Endothelial cell (in vitro differentiated cells): ENCODE results near the gene ACTN3. TPM values are rescaled to one million over a fixed set of nuclear protein-coding genes. Genes with fewer than 3 reads are reported as not detected.

Experiments used
- DNase-seq: peaks from one replicate; pipeline ENCODE4 v3.0.0; 2021; ENCODE audit warnings: low spot score
- H3K27ac Mint-ChIP-seq: one replicate; pipeline ENCODE4 v1.8.0; 2021; ENCODE audit warnings: mixed read lengths, inconsistent platforms; ENCODE audit not compliant: unreplicated experiment
- H3K27me3 Mint-ChIP-seq: one replicate; pipeline ENCODE4 v1.8.0; 2021; ENCODE audit warnings: mild to moderate bottlenecking, moderate library complexity, mixed read lengths, inconsistent platforms; ENCODE audit not compliant: unreplicated experiment
- H3K36me3 Mint-ChIP-seq: one replicate; pipeline ENCODE4 v1.8.0; 2021; ENCODE audit warnings: mild to moderate bottlenecking, low read depth, mixed read lengths, inconsistent platforms; ENCODE audit not compliant: unreplicated experiment
- H3K4me1 Mint-ChIP-seq: one replicate; pipeline ENCODE4 v1.8.0; 2021; ENCODE audit warnings: mild to moderate bottlenecking, mixed read lengths, inconsistent platforms; ENCODE audit not compliant: unreplicated experiment
- H3K4me3 Mint-ChIP-seq: one replicate; pipeline ENCODE4 v1.8.0; 2021; ENCODE audit warnings: mild to moderate bottlenecking, mixed read lengths, inconsistent platforms; ENCODE audit not compliant: unreplicated experiment
- H3K9me3 Mint-ChIP-seq: one replicate; pipeline ENCODE4 v1.8.0; 2021; ENCODE audit warnings: mixed read lengths, inconsistent platforms; ENCODE audit not compliant: unreplicated experiment
- total RNA-seq: library from RNA; stranded (reverse); fragmentation: NEBNext Ultra II Directional; extraction: Animal tissue kit (Norgen Biotek cat#: 25700); gene quantifications from one replicate; pipeline ENCODE4 v1.2.1, GENCODE V29; 2021; ENCODE audit not compliant: unreplicated experiment
- TF ChIP-seq, protein P1 (sequence below): fragments of 200-600 bp; sonication (generic); IDR thresholded peaks from one replicate; pipeline ENCODE4 v1.5.0; 2021; ENCODE audit warnings: antibody characterized with exemption; ENCODE audit not compliant: unreplicated experiment

The ACTN3 gene
- total RNA-seq, 1 donor from 2014 or later: 0.21 TPM

GRCh38 chr11:66529655-66530054 is 17.0 kb upstream of the ACTN3 start:
- Mint-ChIP-seq H3K36me3 (peaks cover 18% of the 10 kb centered on the region), H3K4me1 (no peaks in the 10 kb centered on the region), H3K27me3 (peaks cover 4% of the 10 kb centered on the region), H3K9me3 (no peaks in the 10 kb centered on the region), H3K27ac (no peak overlapping the region), H3K4me3 (no peak overlapping the region)
- TF ChIP-seq, protein P1, sequence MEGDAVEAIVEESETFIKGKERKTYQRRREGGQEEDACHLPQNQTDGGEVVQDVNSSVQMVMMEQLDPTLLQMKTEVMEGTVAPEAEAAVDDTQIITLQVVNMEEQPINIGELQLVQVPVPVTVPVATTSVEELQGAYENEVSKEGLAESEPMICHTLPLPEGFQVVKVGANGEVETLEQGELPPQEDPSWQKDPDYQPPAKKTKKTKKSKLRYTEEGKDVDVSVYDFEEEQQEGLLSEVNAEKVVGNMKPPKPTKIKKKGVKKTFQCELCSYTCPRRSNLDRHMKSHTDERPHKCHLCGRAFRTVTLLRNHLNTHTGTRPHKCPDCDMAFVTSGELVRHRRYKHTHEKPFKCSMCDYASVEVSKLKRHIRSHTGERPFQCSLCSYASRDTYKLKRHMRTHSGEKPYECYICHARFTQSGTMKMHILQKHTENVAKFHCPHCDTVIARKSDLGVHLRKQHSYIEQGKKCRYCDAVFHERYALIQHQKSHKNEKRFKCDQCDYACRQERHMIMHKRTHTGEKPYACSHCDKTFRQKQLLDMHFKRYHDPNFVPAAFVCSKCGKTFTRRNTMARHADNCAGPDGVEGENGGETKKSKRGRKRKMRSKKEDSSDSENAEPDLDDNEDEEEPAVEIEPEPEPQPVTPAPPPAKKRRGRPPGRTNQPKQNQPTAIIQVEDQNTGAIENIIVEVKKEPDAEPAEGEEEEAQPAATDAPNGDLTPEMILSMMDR: no peak
- no peak for DNase-seq

- H3K27ac Mint-ChIP-seq: no peak overlapping the region
- H3K4me1 Mint-ChIP-seq: peaks cover 4% of the 10 kb centered on the region
- no peaks in the 10 kb centered on the region for H3K9me3 Mint-ChIP-seq
- H3K27me3 Mint-ChIP-seq: peaks cover 7% of the 10 kb centered on the region
- H3K36me3 Mint-ChIP-seq: peaks cover 19% of the 10 kb centered on the region
- no peak overlapping the region for H3K4me3 Mint-ChIP-seq
- no peak for DNase-seq
- TF ChIP-seq, protein P1: no peak
Observed at GRCh38 chr11:66530927-66531709, 15.6 kb upstream of the ACTN3 start.

DNA sequence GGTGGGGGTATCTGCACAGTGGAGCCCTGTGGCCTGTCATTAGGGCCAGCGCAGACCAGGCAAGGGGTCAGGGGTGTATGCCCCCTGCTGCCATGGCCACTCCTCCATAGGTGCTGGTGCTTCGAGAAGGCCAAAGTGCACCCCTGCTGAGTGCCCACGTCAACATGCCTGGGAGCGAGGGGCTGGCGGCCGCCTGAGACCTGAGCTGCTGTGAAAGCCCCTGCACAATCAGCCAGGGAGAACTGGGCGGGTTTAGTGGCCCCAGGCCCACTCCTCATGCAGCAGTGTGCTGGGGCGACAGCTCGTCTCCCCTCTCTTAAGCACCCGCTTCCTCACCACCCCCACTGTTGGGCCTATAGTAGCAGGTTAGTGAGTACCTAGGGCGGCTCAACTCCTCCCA is 14.9 kb upstream of the ACTN3 start:
- Mint-ChIP-seq H3K27ac (no peak overlapping the region), H3K27me3 (peaks cover 7% of the 10 kb centered on the region), H3K36me3 (peaks cover 19% of the 10 kb centered on the region), H3K4me1 (peaks cover 4% of the 10 kb centered on the region), H3K4me3 (peak overlapping the region; percentile 8), H3K9me3 (no peaks in the 10 kb centered on the region)
- TF ChIP-seq, protein P1: no peak
- DNase-seq: no peak

DNA sequence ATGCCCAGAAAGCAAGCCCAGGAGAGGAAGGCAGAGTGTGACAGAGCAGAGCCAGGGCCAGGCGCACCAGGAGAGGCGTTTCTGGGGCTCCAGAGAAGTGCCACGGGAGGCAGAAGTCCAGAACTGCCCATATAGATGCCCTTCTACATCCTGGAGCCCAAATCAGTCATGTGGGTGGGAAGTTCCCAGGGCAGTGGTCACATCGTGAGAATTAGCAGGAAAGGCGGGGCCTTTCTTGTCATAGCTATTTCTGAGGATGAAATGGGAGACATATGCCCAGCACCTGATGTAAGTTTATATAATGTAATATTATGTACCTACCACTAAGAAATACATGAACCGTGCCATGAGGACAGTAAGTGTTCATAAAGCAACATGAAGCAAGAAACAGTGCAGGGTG is 13.9 kb upstream of the ACTN3 start:
- TF ChIP-seq, protein P1: no peak
- Mint-ChIP-seq H3K4me3 (no peak overlapping the region), H3K27ac (no peak overlapping the region), H3K4me1 (peaks cover 4% of the 10 kb centered on the region), H3K9me3 (no peaks in the 10 kb centered on the region), H3K36me3 (peaks cover 23% of the 10 kb centered on the region), H3K27me3 (peaks cover 7% of the 10 kb centered on the region)
- DNase-seq: no peak

GRCh38 chr11:66539170-66539869 is 7.4 kb upstream of the ACTN3 start:
- TF ChIP-seq, protein P1: no peak
- no peak for DNase-seq
- Mint-ChIP-seq H3K4me3 (no peak overlapping the region), H3K36me3 (peaks cover 30% of the 10 kb centered on the region), H3K27ac (no peak overlapping the region), H3K27me3 (peaks cover 22% of the 10 kb centered on the region), H3K4me1 (peaks cover 18% of the 10 kb centered on the region), H3K9me3 (no peaks in the 10 kb centered on the region)
